NK-92 treated with Interleukin-12 subunit alpha and Interleukin-12 subunit beta, amount 100 ng/mL, for 24 hours (cell line): ENCODE results near the gene DIS3L2.
"Not testable (repeated sequence)": the region's sequence is repeated elsewhere in the genome, so short reads cannot be mapped to it uniquely, and the experiment has no call there.

Source experiments
- DNase-seq: peaks from one replicate; lab custom pipeline; 2025; lab: John Stamatoyannopoulos, UW

DIS3L2 gene

DNA sequence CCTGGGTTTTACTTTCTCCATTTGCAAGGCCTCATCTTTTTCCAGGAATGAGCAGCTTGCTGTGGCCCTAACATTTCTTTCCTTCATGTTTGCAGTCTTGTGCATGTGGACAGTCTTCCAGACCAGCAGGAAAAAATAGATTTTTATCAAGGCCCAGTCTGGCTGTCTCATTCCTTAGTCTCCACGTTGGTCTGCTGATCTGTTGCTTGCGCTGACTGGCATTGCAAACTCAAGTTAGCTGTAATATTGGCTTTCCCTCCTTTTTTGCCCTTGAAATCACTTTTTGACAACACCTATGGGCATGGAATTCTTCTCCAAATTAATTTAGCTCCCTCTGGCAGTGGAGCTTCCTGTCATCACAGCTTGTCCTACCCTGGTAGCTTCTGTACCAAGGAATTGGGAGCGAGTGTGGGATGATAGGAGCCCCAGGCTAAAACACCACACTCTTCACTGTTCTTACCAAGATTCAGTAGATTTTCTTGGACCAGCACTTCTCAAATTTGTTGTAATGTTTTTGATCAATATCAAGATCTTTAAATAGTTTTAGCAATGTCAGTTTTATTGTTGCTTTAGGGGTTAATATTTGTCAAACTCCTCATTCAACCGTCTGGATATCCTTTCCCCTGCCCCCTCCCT is 48.2 kb downstream of the DIS3L2 start:
- no peak for DNase-seq

DNA sequence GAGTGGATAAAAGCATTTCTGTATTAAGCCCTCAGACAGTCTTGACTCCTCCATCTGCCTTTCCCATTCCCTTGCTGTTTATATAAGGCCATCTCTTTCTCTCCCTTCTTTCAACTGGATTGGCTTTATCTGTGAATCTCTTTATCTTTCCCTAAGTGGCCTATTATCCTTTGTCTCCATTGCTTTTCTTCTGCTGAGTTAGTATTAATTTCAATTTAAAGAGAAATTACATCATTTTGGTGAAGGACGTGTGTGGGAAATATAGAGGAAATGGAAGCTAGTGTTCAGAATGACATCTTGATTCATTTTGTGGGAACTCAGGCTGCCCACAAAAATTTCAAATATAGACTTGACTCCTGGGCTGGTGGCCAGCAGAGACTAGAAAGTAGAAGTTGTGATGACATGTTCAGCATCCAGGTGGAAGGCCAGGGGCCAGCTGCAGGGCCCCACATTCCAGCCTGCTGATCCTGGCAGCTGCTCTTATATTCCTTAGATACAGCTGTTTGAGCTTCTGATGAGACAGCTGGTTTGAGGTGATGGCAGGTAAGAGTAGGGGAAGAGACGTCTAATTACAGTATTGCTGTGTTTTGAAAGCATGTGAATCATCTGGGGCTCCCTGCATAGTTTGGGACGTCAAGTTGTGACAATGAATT is 52.3 kb downstream of the DIS3L2 start:
- DNase-seq: no peak

DNA sequence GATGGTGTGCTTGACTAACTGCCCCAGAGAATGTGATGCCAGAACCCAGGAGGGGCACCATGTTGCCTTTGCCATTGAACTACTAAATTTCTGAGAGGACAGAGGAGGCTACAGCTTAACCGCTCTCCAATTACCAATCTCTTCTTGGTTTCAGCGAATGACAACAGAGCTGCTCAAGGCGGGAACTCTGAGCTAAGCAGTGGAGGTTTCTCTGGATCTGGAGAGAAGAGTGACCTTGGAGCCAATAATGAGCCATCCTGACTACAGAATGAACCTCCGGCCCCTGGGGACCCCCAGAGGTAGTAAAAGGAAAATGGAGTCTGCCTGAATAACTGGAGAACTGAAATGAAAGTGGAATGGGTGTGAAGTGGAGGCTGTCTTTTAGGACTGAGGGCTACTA is 53.2 kb downstream of the DIS3L2 start:
- no peak for DNase-seq

DNA sequence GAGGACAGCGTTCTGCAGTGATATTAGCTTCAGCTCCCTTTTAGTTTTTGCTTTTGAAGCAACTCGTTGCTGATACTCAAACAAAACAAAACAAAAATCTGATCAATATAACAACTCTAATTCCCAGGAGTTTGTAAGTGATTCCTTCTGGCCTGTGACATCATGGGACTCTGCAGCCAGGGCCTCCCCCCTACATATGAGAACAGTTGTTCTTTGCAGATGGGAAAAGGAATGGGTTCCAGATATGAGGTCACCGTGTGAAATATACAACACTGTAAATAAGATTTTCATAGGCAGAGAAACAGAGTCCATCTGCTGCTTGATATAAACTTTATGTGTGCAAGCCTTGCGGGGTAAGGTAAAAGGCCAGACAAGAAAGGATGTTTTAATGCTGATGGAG is 56.7 kb downstream of the DIS3L2 start:
- DNase-seq: no peak

DNA sequence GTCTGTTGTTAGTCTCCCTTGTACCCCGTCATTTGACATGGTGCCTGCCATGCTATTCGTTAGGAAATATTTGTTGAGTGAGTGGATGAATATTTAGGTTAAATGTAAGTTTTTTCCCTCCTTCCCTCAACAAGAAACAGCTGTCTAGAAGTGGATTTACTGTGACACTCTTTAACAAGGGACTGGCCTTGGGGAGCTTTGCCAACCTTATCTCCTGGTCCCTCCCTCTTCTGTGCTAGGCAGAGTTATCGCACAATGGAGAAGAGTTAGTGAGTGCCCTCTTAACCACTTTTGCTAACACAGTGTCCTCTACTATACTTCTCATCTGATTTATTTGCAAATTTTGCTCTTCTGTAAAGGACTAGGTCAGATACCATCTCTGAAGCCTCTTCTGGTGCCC is 61.2 kb downstream of the DIS3L2 start:
- no peak for DNase-seq

DNA sequence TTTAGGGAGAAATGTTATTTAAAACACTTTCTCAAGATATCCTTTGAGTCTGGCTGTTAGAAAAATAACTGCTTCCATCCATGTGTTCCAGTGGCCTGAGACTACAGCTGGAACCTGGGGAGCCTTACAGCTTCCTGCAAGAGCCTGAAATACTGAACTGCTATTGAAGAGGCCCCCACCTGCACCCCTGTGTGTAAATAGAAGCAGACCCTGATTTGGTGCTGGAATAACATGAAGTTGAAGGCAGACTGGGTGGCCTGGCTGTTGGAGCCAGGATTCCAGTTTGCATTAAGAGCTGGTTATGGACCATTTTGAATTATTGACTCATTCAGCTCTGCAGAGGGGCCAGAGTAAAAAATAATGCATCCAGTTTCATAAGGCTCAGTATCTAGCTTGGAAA is 61.9 kb downstream of the DIS3L2 start:
- DNase-seq: no peak

DNA sequence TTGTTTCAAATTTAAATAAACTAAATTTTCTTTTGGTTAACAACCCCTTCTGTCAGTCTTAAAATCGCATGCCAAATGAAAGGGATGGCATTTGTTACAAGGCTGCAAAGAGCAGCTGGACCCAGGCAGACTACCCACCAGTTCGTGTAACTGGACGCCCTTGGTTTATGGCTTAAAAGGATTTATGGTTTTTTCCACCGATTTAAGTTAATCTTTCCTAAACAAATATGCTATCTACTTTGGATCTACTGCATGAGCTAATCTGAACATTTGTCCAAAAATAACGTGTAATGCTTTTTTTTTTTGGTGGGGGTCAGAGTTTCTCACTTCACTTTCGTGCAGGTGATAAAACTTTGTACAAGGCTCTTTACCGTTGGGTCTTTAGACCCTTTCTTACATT is 62.9 kb downstream of the DIS3L2 start:
- no peak for DNase-seq

DNA sequence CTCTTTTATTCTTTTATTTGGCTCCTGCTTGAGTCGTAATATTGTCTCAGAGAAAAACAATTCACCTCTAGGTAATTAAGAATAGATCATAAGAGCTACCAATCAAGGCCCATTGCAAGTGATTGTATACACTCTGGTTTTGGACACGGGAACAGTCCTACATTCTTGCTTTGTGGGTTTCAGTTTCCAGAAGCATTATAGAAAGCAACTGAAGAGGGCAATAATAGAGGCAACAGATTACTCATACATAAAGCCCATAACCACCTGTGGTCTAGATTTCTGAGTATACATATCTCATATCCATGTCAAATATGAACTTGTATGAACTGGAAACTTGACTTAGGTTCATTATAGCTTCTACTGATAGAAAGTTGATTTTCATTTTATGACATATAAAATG is 65.4 kb downstream of the DIS3L2 start:
- DNase-seq: no peak

DNA sequence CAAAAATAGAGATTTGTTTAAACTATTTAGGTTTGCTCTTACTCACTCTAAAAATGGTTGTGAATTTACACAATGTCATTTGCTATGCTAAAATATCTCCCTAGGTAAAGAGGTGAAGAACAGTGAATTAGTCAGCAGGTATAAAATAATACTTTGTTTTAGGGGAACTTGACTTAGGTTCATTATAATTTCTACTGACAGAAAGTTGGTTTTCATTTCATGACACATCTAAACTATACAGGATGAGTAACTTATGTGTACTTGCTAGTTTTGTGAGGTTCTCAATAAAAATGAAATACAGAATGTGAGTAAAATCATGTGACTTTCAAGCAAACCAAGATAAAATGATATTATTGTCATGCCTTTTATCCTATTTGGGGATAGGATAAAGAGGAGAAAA is 66.0 kb downstream of the DIS3L2 start:
- no peak for DNase-seq

DNA sequence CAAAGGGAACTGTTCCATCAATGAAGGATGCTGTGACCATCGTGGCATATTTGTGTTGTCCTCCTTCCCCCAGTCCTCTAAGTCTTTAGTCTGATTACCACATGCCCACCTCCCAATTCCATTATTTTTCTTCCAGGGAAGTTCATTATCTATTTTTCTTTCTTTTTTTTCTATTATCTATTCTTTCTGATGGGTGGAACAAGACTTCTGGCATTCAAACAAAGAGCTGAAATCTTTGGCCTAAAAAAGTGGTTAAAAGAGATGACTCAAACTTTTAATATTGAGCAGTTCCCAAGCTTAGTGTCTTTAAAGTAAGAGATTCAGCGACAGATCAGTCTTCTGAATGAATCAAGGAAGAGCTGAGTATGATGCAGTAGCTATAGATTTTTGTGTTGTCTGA is 66.6 kb downstream of the DIS3L2 start:
- DNase-seq: no peak

DNA sequence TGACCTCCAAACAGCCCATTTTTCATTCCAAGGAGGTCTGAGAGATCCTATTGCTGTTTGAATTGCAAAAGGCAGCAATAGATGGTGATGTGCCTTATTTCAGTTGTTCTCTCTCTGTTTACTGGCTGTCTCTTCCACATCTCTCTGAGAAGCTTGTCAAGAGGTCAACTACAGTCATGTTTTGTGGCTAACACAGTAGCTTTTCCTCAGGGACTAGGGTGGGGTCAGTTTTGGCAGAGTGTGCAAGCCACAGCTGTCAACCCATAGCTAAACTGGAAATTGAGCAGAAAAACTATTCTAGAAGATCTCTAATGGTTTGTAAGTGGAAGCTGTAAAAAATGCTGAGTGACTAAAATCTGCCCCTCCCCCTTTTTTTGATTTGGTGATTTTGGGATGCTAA is 67.1 kb downstream of the DIS3L2 start:
- no peak for DNase-seq

DNA sequence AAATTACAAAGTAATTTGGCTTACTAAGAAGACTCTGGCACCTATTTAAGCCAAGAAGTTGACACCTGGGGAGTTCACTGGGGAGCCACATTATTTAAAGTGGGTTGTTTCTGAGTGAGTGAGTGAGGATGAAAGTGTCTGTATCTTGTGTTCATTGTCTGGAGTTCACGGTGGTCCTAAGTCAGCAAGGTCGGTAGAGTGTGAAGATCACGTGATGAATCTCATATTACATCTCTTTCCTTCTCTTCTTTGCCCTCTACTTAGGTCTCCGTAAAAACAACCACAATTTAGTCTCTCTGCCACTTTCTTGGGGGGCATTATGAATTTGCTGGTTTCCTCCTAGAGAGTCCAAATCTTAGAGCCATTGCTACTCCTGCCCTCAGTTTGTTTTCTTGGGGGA is 67.8 kb downstream of the DIS3L2 start:
- no peak for DNase-seq

DNA sequence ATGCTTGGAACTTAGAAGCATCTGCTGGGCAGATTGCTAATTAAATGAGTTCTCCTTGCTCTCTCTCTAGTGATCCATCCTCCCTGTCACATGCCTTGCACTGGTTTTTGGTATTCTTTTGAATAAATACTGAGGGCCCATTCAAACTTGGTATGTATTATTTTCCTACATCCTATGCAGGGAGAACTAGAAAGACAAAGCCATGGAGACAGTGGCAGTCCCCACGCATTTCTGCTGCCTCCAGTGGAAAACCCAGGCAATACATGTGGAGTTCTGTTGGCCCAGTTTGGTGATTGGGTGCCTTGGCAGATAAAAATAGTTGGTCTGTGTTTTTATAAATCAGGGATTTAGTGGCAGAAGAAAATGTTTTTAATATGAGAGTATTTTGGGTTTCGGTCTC is 68.7 kb downstream of the DIS3L2 start:
- DNase-seq: no peak

DNA sequence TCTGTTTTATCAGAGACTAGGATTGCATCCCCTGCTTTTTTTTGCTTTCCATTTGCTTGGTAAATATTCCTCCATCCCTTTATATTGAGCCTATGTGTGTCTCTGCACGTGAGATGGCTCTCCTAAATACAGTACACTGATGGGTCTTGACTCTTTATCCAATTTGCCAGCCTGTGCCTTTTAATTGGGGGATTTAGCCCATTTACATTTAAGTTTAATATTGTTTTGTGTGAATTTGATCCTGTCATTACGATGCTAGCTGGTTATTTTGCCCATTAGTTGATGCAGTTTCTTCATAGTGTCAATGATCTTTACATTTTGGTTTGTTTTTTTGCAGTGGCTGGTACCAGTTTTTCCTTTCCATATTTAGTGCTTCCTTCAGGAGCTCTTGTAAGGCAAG is 73.8 kb downstream of the DIS3L2 start:
- DNase-seq: not testable (repeated sequence)

DNA sequence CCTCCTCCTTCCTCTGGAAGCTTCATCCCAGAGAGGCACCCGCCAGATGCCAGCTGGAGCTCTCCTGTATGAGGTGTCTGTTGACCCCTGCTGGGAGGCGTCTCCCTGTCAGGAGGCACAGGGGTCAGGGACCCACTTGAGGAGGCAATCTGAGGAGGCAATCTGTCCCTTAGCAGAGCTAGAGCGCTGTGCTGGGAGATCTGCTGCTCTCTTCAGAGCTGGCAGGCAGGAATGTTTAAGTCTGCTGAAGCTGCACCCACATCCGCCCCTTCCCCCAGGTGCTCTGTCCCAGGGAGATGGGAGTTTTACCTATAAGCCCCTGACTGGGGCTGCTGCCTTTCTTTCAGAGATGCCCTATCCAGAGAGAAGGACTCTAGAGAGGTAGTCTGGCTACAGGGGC is 75.4 kb downstream of the DIS3L2 start:
- not testable (repeated sequence) for DNase-seq

DNA sequence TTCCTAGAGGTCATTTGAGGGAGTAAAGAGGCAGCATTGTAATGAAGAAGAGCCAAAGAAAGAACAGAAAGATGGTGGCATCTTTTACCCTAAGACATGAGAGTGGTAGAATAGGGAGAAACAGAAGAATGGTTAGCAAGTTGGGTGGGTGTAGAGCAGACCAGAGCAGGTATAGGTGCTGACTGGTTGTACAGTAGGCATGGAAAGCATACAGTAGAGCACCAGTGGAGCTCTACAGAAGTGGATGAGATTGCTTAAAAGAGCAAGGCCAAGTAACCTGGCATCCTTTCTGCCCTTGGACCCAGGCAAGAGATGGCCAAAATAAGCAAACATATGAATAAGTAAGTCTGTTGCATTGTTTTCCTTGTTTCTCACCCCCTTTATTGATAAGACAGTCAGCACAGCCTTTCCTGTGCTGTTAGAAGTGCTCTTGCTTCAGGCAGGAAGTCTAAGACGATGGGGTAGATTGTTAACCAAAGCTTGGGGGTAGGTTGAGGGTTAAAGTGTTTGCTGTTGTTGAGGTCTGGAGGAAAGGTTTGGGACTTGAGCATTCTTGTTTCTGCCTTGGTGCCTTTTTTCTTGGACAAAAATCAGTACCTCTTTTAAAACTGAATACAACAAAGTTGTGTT is 76.9 kb downstream of the DIS3L2 start:
- DNase-seq: no peak

DNA sequence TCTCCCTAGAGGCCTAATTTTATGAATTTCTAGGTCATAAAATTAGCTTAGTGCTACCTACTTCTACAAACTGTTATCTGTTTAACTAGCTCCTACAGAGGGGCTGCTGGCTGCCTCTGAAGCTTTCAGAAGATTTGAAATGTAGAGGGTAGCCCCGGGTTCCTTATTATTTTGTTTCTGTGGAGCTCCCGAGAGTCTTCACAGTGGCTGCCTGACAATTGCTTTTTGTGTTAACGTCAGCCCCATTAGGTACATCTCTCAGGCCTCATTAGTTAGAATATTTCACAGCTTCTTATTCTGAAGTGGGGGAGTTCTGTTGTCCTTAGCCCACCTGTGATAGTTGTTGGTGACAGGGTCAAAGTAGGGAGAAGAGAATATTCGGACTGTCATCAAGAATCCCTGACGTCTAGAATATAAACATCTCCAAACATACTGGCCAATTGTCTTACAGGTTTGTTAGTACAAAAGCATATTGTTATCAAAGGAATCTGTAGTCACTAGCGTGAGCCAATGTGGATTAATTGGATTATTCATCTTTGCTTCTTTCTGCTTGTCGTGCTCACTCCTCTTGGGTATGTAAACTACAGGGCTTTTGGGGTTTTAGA is 77.5 kb downstream of the DIS3L2 start:
- DNase-seq: no peak

DNA sequence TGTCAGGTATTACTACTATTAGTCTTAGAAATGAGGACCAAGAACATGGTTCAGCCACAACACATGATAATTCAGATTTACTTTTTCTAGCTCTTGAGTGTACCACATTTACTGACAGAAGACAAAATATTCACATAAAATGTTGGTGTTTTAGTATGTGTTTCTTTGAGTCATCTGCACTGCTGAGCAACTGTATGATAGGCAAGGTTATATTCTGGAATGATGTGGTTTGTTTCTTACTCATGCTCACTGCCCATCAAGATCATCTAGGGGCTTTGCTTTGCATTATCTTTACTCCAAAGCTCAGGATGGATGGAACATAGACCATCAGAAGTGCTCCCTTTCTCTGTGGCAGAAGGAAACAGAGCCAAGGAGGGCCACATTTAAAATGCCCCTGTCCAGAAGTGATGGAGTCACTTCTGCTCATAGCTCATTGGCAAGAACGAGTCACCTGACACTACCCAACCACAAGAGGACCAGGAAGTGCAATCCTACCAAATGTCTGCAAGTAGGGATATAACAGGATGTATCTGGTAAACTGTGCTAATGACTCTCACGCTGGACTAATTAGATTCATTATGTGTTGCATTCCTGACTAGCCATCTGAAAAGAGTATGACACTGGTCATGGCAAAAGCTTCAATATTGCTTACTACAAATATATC is 81.5 kb downstream of the DIS3L2 start:
- no peak for DNase-seq

DNA sequence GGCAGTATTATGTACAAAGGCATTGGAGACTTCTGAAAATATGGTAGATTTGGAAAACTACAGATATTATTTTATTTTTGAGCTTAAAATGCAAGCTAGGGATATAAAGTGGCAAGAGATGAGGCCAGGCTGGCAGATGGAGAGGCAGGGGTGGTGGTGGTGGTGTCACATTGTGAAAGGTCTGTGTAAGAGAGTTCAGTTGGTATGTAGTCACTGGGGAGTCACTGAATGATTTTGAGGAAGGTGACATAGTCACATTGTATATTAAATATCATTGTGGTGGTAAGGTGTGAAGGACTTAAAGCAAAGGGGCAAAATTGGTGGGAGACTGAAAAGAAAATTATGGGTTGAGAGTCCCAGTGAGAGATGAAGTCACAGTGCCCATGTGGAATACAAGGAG is 82.5 kb downstream of the DIS3L2 start:
- no peak for DNase-seq

DNA sequence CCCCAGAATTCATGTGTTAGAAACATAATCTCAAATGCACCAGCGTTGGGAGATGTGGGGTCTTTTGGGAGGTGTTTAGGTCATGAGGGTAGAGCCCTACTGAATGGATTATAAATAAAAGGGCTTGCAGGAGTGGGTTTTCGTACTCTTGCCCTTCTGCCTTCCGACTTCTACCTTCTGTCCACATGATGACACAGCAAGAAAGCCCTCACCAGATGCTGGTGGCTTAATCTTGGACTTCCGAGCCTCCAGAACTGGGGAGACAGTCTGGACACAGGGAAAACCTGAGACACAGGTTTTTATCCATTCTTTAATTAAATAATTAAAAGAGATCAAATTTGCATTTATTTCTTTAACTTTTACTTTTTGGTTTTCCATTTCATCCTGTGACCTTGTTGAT is 87.8 kb downstream of the DIS3L2 start:
- DNase-seq: no peak

DNA sequence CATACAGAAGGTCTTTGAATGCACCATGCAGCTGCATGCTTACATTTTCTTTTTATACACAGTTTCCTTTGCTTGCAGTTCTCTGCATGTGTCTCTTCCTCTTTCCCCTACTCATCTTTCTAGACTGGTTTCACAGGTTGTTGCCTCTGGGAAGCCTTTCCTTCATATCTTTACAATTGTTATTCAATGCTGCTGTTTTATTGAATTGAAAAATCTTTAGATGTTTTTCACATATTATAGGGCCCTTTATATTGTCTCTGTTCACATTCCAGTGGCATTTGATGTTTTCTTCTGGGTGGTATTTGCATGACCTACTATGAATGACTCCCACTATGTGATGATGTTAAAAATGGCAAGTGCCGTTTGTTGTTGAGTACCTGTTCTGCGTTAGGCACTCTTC is 91.1 kb downstream of the DIS3L2 start:
- DNase-seq: no peak

DNA sequence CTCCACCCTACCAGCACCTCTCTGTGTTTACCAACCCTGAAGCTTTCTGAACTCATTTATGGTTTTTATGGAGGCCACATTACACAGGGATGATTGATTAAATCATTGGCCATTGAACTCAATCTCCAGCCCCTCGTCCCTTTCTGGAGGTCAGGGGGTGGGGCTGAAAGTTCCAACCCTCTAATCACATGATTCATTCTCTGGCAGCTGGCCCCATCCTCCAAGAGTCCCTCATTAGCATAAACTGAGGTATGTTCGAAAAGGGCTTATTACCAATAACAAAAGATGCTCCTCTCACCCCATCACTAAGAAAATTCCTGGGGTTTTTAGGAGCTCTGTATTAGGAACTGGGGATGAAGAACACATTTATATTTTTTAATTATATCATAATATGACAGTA is 92.3 kb downstream of the DIS3L2 start:
- DNase-seq: no peak
